NCI-H187 treated with DMSO at 0.1 percent for 48 hours (cell line): ENCODE results near the gene RTN4.
"Not testable (repeated sequence)": the region's sequence is repeated elsewhere in the genome, so short reads cannot be mapped to it uniquely, and the experiment has no call there.

Experiments used
- DNase-seq: peaks from one replicate; lab custom pipeline; 2025; lab: John Stamatoyannopoulos, UW

The RTN4 gene

GRCh38 chr2:55063713-55064323 lies 13.6 kb upstream of the RTN4 start:
- DNase-seq = no peak

- DNase-seq = no peak
These were observed 13.0 kb upstream of the RTN4 start for GRCh38 chr2:55063226-55063625.

- no peak for DNase-seq
These were observed 12.5 kb upstream of the RTN4 start for GRCh38 chr2:55062754-55063153.

GRCh38 chr2:55061523-55062344 lies 11.5 kb upstream of the RTN4 start:
- DNase-seq = peak; percentile 56

GRCh38 chr2:55059793-55060192 lies 9.5 kb upstream of the RTN4 start:
- no peak for DNase-seq

GRCh38 chr2:55057474-55057873 lies 7.2 kb upstream of the RTN4 start:
- no peak for DNase-seq

- DNase-seq = no peak
These were observed 5.8 kb upstream of the RTN4 start for GRCh38 chr2:55056024-55056521.

- no peak for DNase-seq
These were observed 4.0 kb upstream of the RTN4 start for GRCh38 chr2:55054106-55054875.

GRCh38 chr2:55053225-55053624 lies 3.0 kb upstream of the RTN4 start:
- DNase-seq = not testable (repeated sequence)

GRCh38 chr2:55052129-55053061 lies 2.1 kb upstream of the RTN4 start:
- no peak for DNase-seq

GRCh38 chr2:55051026-55051866 lies 995 bp upstream of the RTN4 start:
- DNase-seq = no peak

GRCh38 chr2:55049821-55050099 lies 491 bp downstream of the RTN4 start:
- DNase-seq = no peak

GRCh38 chr2:55049043-55049820 lies 1.0 kb downstream of the RTN4 start:
- peak; percentile 18 for DNase-seq

- DNase-seq = no peak
These were observed 1.7 kb downstream of the RTN4 start for GRCh38 chr2:55048508-55049042.

GRCh38 chr2:55047677-55048299 lies 2.5 kb downstream of the RTN4 start:
- no peak for DNase-seq

GRCh38 chr2:55045780-55046179 lies 4.5 kb downstream of the RTN4 start:
- peak; percentile 12 for DNase-seq

GRCh38 chr2:55043841-55044240 lies 6.4 kb downstream of the RTN4 start:
- DNase-seq = no peak

- no peak for DNase-seq
These were observed 11.8 kb downstream of the RTN4 start for GRCh38 chr2:55038428-55038827.

- DNase-seq = no peak
These were observed 14.5 kb downstream of the RTN4 start for GRCh38 chr2:55035716-55036115.
